MM.1S (cell line): ENCODE measurements around the gene SPIB.

Experiments used
- EZH2 ChIP-seq: fragments of 300-600 bp; sonication (generic); optimal IDR thresholded peaks from 2 replicates; pipeline ENCODE3; 2017; ENCODE audit warnings: low read depth, mild to moderate bottlenecking, antibody characterized with exemption, low read length, mixed read lengths
- EZH2phosphoT487 ChIP-seq: fragments of 300-600 bp; sonication (generic); IDR thresholded peaks from 2 replicates; pipeline ENCODE4 v1.6.1; 2018; ENCODE audit warnings: antibody characterized with exemption, low read length
- TF ChIP-seq, protein P1 (sequence below): fragments of 300-600 bp; sonication (generic); IDR thresholded peaks from 2 replicates; pipeline ENCODE4 v1.5.1; 2016; ENCODE audit warnings: antibody characterized with exemption, low read length, mixed read lengths

DNA sequence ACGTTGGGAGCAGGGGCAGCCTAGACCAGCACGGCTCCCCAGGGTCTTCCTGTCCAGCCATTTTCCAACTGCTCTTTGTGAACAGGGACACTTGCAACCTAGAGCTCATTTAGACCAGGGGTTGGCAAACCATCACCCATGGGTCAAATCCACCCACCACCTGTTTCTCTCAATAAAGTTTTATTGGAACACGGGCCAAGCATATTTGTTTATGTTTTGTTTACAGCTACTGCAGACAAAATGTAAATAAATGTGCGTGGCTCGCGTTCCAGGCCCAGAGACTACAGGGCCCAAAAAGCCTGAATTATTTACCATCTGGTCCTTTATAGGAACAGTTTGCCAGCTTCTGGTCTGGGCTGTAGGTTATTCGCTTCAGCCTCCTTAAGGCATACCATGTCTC, 44.2 kb downstream of the SPIB start:
- TF ChIP-seq, protein P1, sequence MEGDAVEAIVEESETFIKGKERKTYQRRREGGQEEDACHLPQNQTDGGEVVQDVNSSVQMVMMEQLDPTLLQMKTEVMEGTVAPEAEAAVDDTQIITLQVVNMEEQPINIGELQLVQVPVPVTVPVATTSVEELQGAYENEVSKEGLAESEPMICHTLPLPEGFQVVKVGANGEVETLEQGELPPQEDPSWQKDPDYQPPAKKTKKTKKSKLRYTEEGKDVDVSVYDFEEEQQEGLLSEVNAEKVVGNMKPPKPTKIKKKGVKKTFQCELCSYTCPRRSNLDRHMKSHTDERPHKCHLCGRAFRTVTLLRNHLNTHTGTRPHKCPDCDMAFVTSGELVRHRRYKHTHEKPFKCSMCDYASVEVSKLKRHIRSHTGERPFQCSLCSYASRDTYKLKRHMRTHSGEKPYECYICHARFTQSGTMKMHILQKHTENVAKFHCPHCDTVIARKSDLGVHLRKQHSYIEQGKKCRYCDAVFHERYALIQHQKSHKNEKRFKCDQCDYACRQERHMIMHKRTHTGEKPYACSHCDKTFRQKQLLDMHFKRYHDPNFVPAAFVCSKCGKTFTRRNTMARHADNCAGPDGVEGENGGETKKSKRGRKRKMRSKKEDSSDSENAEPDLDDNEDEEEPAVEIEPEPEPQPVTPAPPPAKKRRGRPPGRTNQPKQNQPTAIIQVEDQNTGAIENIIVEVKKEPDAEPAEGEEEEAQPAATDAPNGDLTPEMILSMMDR = no peak
- TF ChIP-seq EZH2 (no peak), EZH2phosphoT487 (no peak)
